ENCODE measurements around the gene ZNF385B.

The ZNF385B gene

GRCh38 chr2:179715871-179716270 lies 145.5 kb downstream of the ZNF385B start:
- Histone ChIP-seq H3K27me3 (ENCODE audit: low read length) (no peaks in the 10 kb centered on the region), H3K36me3 (ENCODE audit: low read length) (no peaks in the 10 kb centered on the region), H3K4me3 (ENCODE audit: insufficient read depth, low read length, poor library complexity, severe bottlenecking) (no peak overlapping the region), H2AFZ (ENCODE audit: low read depth, low read length, severe bottlenecking) (no peak overlapping the region), H3K27ac (ENCODE audit: low read depth, low read length) (no peak overlapping the region), H3K9me3 (ENCODE audit: insufficient read depth, low read length) (no peaks in the 10 kb centered on the region), H3K4me2 (ENCODE audit: low read depth, low read length, poor library complexity, severe bottlenecking) (no peak overlapping the region), H3K9me2 (replicated peaks; ENCODE audit: insufficient read depth, low read length) (no peaks in the 10 kb centered on the region), H3F3A (ENCODE audit: insufficient read depth) (no peaks in the 10 kb centered on the region), H4K20me1 (ENCODE audit: low read depth, low read length) (no peaks in the 10 kb centered on the region), H3K79me2 (ENCODE audit: insufficient read depth, low read length) (no peaks in the 10 kb centered on the region), H3K9ac (ENCODE audit: low read length) (no peak overlapping the region)
- no peak for TF ChIP-seq EZH2phosphoT487 (conservative IDR thresholded peaks at IDR 0.05; ENCODE audit: low read length)
- no peak for TF ChIP-seq CTCF (IDR thresholded peaks at IDR 0.05; ENCODE audit: insufficient read depth, low read length, poor library complexity, severe bottlenecking)

GRCh38 chr2:179715196-179715595 lies 146.2 kb downstream of the ZNF385B start:
- H3F3A ChIP-seq (ENCODE audit: insufficient read depth), result no peaks in the 10 kb centered on the region
- no peaks in the 10 kb centered on the region for H3K36me3 ChIP-seq (ENCODE audit: low read length)
- no peaks in the 10 kb centered on the region for H4K20me1 ChIP-seq (ENCODE audit: low read depth, low read length)
- TF ChIP-seq CTCF (IDR thresholded peaks at IDR 0.05; ENCODE audit: insufficient read depth, low read length, poor library complexity, severe bottlenecking) (no peak), EZH2phosphoT487 (conservative IDR thresholded peaks at IDR 0.05; ENCODE audit: low read length) (no peak)
- no peaks in the 10 kb centered on the region for H3K9me3 ChIP-seq (ENCODE audit: insufficient read depth, low read length)
- no peak overlapping the region for H3K9ac ChIP-seq (ENCODE audit: low read length)
- no peaks in the 10 kb centered on the region for H3K27me3 ChIP-seq (ENCODE audit: low read length)
- H3K27ac ChIP-seq (ENCODE audit: low read depth, low read length), result no peak overlapping the region
- no peak overlapping the region for H2AFZ ChIP-seq (ENCODE audit: low read depth, low read length, severe bottlenecking)
- H3K4me3 ChIP-seq (ENCODE audit: insufficient read depth, low read length, poor library complexity, severe bottlenecking), result no peak overlapping the region
- no peaks in the 10 kb centered on the region for H3K9me2 ChIP-seq (replicated peaks; ENCODE audit: insufficient read depth, low read length)
- no peak overlapping the region for H3K4me2 ChIP-seq (ENCODE audit: low read depth, low read length, poor library complexity, severe bottlenecking)
- H3K79me2 ChIP-seq (ENCODE audit: insufficient read depth, low read length), result no peaks in the 10 kb centered on the region

- Histone ChIP-seq H3K9me2 (replicated peaks; ENCODE audit: insufficient read depth, low read length) (no peaks in the 10 kb centered on the region), H3K27ac (ENCODE audit: low read depth, low read length) (no peak overlapping the region), H3K9ac (ENCODE audit: low read length) (no peak overlapping the region), H3F3A (ENCODE audit: insufficient read depth) (no peaks in the 10 kb centered on the region), H3K27me3 (ENCODE audit: low read length) (no peaks in the 10 kb centered on the region), H4K20me1 (ENCODE audit: low read depth, low read length) (no peaks in the 10 kb centered on the region), H3K4me3 (ENCODE audit: insufficient read depth, low read length, poor library complexity, severe bottlenecking) (no peak overlapping the region), H3K79me2 (ENCODE audit: insufficient read depth, low read length) (no peaks in the 10 kb centered on the region), H3K36me3 (ENCODE audit: low read length) (no peaks in the 10 kb centered on the region), H2AFZ (ENCODE audit: low read depth, low read length, severe bottlenecking) (no peak overlapping the region), H3K4me2 (ENCODE audit: low read depth, low read length, poor library complexity, severe bottlenecking) (no peak overlapping the region), H3K9me3 (ENCODE audit: insufficient read depth, low read length) (no peaks in the 10 kb centered on the region)
- no peak for TF ChIP-seq EZH2phosphoT487 (conservative IDR thresholded peaks at IDR 0.05; ENCODE audit: low read length)
- TF ChIP-seq CTCF (IDR thresholded peaks at IDR 0.05; ENCODE audit: insufficient read depth, low read length, poor library complexity, severe bottlenecking), result no peak
Measured at GRCh38 chr2:179712825-179713224, 148.6 kb downstream of the ZNF385B start.
